ENCODE data around the gene FBLN1. TPM values are rescaled to one million over a fixed set of nuclear protein-coding genes. Genes with fewer than 3 reads are reported as not detected.

The FBLN1 gene
- total RNA-seq, 4 donors from 2014 or later, result 131 to 349 (median 293) TPM

DNA sequence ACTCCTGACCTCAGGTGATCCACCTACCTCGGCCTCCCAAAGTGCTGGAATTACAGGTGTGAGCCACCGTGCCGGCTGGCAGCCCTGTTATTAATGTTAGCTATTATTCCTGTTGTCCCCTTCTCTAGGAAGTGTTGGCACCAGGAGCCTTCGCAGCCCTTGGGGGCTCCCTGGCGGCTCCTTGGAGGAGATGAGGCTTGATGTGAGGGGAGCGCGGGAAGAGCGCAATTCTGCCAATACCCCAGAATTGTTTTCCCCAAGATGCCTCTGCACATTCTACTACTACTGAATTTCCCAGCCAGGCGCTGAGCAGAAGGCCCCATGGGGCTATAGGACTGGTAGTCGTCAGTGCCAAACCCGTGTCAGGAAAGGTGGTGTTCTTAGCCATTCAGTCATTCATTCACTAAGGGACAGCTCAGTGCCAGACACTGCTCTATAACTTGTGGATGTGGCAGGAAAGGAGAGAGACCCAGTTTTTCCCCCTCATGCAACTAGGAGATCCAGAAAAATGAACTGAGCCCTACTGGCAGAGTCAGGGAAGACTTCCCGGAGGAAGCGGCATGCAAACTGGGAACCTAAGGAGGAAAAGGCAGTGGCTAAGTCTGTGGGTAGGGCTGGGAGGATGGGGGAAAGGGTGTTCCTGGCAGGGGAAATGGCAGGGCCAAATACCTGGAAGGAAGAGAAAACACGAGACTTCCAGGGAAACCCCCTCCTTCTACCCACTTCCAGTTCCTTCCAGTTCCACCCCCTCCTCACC, 3.5 kb downstream of the FBLN1 start:
- TF ChIP-seq CTCF (IDR thresholded peaks at IDR 0.05), result no peak
- ATAC-seq (ENCODE audit: low FRiP score), result no peak
- DNase-seq (ENCODE audit: low spot score), result no peak

DNA sequence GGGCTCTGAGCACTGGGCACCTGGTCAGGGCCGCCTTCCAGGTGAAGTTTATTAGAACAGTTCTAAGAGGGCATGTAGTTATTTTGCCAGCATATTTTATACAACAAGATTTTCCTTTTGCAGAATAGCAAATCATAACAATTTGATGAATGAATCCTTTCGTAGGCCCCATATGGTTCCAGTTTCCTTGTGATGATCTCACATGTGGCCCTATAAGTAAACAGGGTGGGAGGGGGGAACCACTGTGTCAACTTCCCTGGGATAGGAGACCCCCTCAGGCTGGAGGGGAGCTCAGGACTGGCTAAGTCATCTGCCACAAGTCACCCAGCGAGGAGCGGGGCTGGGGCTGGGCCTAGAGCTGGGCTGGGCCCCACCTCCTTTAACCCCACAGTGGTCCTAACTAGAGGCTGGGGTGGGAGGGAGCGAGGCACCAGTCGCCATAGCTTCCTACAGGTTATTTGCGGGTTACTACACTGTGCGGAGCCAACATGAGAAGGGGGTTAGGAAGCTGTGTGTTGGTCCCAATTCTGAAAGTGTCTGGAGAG, 4.2 kb downstream of the FBLN1 start:
- ATAC-seq (ENCODE audit: low FRiP score), result no peak
- no peak for DNase-seq (ENCODE audit: low spot score)
- TF ChIP-seq CTCF (IDR thresholded peaks at IDR 0.05), result no peak

GRCh38 chr22:45507798-45508197, 5.1 kb downstream of the FBLN1 start:
- no peak for ATAC-seq (ENCODE audit: low FRiP score)
- no peak for DNase-seq (ENCODE audit: low spot score)
- no peak for TF ChIP-seq CTCF (IDR thresholded peaks at IDR 0.05)

DNA sequence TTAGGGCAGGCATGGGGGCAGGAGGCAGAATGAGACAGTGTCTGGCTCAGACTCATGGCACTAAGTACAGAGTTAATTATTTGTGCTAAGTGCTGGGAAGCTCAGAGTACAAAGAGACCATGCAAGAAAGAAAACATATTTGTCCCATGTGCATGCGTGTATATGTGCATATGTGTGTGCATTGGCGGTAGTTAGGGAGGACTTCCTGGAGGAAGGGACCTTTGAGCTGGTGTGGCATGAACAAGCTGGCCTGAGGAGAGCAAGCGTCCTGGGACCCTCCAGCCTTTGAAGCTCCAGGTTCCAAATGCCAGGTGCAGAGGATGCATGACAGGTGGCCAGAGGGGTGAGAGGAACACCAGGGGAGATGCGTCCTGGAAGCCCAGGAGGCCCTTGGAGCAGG, 6.1 kb downstream of the FBLN1 start:
- DNase-seq (ENCODE audit: low spot score), result no peak
- ATAC-seq (ENCODE audit: low FRiP score), result no peak
- no peak for TF ChIP-seq CTCF (IDR thresholded peaks at IDR 0.05)

DNA sequence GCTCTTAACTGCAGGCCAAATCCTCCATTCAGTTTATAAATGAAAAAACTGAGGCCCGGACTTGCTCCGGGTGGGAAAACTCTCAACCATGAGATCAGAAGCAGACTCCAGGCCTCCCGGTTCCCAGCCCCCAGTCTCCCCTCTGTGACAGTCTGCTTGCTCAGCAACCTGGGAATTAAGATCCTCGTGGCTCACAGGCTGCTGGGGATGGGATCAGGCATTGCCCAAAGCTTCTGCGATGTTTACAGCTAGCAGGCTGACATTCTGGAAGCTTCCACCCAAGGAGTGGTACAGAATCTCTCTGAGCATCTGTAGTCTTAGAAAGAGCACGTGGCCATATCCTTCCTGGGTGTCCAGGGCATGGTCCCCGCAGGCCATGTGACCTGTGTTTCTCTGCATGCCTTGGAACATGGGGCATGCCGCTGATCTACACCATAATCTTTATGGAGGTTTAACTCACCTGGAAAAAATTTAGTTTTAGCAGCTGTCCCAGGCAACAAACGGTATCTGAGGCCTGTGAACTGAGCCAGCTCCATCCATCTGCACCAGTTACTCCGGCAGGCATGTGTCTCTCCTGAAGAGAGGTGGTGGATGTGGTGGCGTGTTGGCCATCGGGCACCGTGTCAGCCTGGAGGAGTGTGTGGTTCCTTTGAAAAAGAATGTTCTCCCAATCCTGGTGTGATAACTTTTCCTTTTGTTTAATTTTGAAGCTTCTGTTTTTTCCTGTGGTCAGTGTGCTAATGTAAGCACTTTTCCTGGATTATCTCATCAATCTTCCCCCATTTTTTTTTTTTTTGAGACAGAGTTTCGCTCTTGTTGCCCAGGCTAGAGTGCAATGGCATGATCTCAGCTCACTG, 7.9 kb downstream of the FBLN1 start:
- ATAC-seq (ENCODE audit: low FRiP score) (no peak), DNase-seq (ENCODE audit: low spot score) (no peak)
- no peak for TF ChIP-seq CTCF (IDR thresholded peaks at IDR 0.05)

GRCh38 chr22:45511847-45512261, 9.2 kb downstream of the FBLN1 start:
- DNase-seq (ENCODE audit: low spot score) (no peak), ATAC-seq (ENCODE audit: low FRiP score) (peak; percentile 72)
- no peak for TF ChIP-seq CTCF (IDR thresholded peaks at IDR 0.05)
